Neuronal stem cell (in vitro differentiated cells): Measurements from ENCODE around the gene CDH26.

Experiments used
- DNase-seq: peaks from one replicate; pipeline ENCODE4 v3.0.0-alpha.2; 2013; ENCODE audit warnings: low spot score
- H2AFZ ChIP-seq: one replicate; pipeline ENCODE4 v1.6.1; 2013; ENCODE audit warnings: mild to moderate bottlenecking, low read length, inconsistent platforms
- H2AK5ac ChIP-seq: 2 replicates; pipeline ENCODE4 v1.6.1; 2013; ENCODE audit warnings: low read depth, mild to moderate bottlenecking, inconsistent platforms, low read length, moderate library complexity, mixed read lengths
- H2BK120ac ChIP-seq: 2 replicates; pipeline ENCODE4 v1.6.1; 2013; ENCODE audit warnings: low read depth, mild to moderate bottlenecking, inconsistent platforms, low read length, moderate library complexity, mixed read lengths
- H2BK12ac ChIP-seq: one replicate; pipeline ENCODE4 v1.6.1; 2013; ENCODE audit warnings: low read length, inconsistent platforms
- H2BK15ac ChIP-seq: 2 replicates; pipeline ENCODE4 v1.6.1; 2013; ENCODE audit warnings: mild to moderate bottlenecking, low read length, inconsistent platforms, mixed read lengths
- H2BK5ac ChIP-seq: one replicate; pipeline ENCODE4 v1.6.1; 2013; ENCODE audit warnings: inconsistent platforms, mild to moderate bottlenecking, low read length, moderate library complexity
- H3K14ac ChIP-seq: one replicate; pipeline ENCODE4 v1.6.1; 2013; ENCODE audit warnings: low read length, inconsistent platforms
- H3K18ac ChIP-seq: 2 replicates; pipeline ENCODE4 v1.6.1; 2013; ENCODE audit warnings: low read length, inconsistent platforms
- H3K23ac ChIP-seq: 2 replicates; pipeline ENCODE4 v1.6.1; 2013; ENCODE audit warnings: low read depth, mild to moderate bottlenecking, mixed read lengths, low read length, inconsistent platforms; ENCODE audit not compliant: poor library complexity
- H3K27ac ChIP-seq: replicated peaks from 3 replicates; pipeline ENCODE4 v1.5.1; 2013; ENCODE audit warnings: low read length, inconsistent platforms
- H3K27me3 ChIP-seq, 3 experiments: 2 replicates each; pipeline ENCODE4 v1.6.1; 2013; ENCODE audit warnings: low read length in 3 of 3, mild to moderate bottlenecking in 2 of 3, inconsistent platforms in 1 of 3, low read depth in 1 of 3, mixed read lengths in 1 of 3, moderate library complexity in 1 of 3; ENCODE audit not compliant: control insufficient read depth in 3 of 3, insufficient read depth in 3 of 3
- H3K36me3 ChIP-seq, 2 donors: replicated peaks in 1 of 2; 2 replicates each; pipeline ENCODE4 v1.6.1; 2013; ENCODE audit warnings: low read length in 2 of 2; ENCODE audit not compliant: control insufficient read depth in 2 of 2, insufficient read depth in 2 of 2
- H3K4ac ChIP-seq: 2 replicates; pipeline ENCODE4 v1.6.1; 2013; ENCODE audit warnings: inconsistent platforms, mild to moderate bottlenecking, low read length, moderate library complexity
- H3K4me1 ChIP-seq, 2 donors: 1 replicate in 1 of 2; 2 replicates in 1 of 2; pipeline ENCODE4 v1.6.1; 2013; ENCODE audit warnings: low read length in 2 of 2, low read depth in 1 of 2; ENCODE audit not compliant: control insufficient read depth in 2 of 2, insufficient read depth in 1 of 2
- H3K4me2 ChIP-seq: one replicate; pipeline ENCODE4 v1.6.1; 2013; ENCODE audit warnings: mild to moderate bottlenecking, low read length, inconsistent platforms; ENCODE audit not compliant: insufficient read depth, poor library complexity, severe bottlenecking
- H3K4me3 ChIP-seq, 2 donors: 2 replicates each; pipeline ENCODE4 v1.5.1; 2013; ENCODE audit warnings: low read length in 2 of 2, mild to moderate bottlenecking in 2 of 2, inconsistent platforms in 1 of 2, moderate library complexity in 1 of 2
- H3K79me1 ChIP-seq: one replicate; pipeline ENCODE4 v1.6.1; 2013; ENCODE audit warnings: low read depth, mild to moderate bottlenecking, inconsistent platforms, low read length, moderate library complexity
- H3K9ac ChIP-seq: one replicate; pipeline ENCODE4 v1.6.1; 2013; ENCODE audit warnings: mild to moderate bottlenecking, low read depth, low read length, inconsistent platforms; ENCODE audit not compliant: poor library complexity
- H3K9me3 ChIP-seq, 2 donors: replicated peaks in 1 of 2; 2 replicates each; pipeline versions ENCODE3 to v1.6.1; 2013; ENCODE audit warnings: low read length in 2 of 2, mild to moderate bottlenecking in 2 of 2, inconsistent platforms in 1 of 2, low read depth in 1 of 2, mixed read lengths in 1 of 2, moderate library complexity in 1 of 2; ENCODE audit not compliant: control insufficient read depth in 2 of 2, insufficient read depth in 1 of 2
- H4K8ac ChIP-seq: one replicate; pipeline ENCODE4 v1.6.1; 2013; ENCODE audit warnings: low read depth, mild to moderate bottlenecking, inconsistent platforms, low read length, moderate library complexity
- H4K91ac ChIP-seq: one replicate; pipeline ENCODE4 v1.6.1; 2013; ENCODE audit warnings: low read length, low read depth, mild to moderate bottlenecking, inconsistent platforms; ENCODE audit not compliant: poor library complexity
- WGBS, 2 donors: extraction: QIAGEN DNeasy Blood & Tissue Kit; methylation state at CpG; one replicate each; pipeline ENCODE4 v1.1.7; 2013; ENCODE audit warnings: missing lambda C conversion rate in 2 of 2, mixed read lengths in 1 of 2; ENCODE audit not compliant: insufficient read length in 2 of 2, insufficient replicate concordance in 1 of 2; ENCODE audit errors: extremely low coverage in 2 of 2; 5-methylcytosine and 5-hydroxymethylcytosine counted together

The CDH26 gene

DNA sequence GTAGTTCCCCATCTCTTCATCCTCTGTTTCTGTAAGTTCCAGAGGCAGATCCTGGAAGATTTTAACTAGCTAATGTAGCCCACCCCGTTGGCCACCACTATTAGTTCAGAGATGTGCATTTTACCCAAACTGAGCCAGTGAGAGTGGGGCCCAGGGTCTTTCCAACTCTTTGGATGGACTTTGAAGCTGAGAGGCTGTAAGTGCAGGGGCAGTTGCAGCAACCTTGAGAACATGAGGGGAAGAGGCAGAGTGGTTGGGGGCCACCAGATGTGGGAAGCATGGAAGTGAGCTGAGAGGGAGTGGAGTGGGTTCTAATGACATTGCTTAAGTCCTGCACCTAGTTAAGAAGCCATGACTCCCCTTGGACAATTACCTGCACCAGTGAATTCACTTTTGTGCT, 72.2 kb downstream of the CDH26 start:
- WGBS, 2 donors = no CpG with 5 or more reads among the region's 1 CpG

GRCh38 chr20:60031107-60031506, 72.9 kb downstream of the CDH26 start:
- H3K23ac ChIP-seq = no peak overlapping the region
- no peak overlapping the region for H3K4me3 ChIP-seq
- H3K36me3 ChIP-seq = no peaks in the 10 kb centered on the region
- no peak overlapping the region for H3K9ac ChIP-seq
- H3K79me1 ChIP-seq = no peaks in the 10 kb centered on the region
- H2BK15ac ChIP-seq = no peak overlapping the region
- H3K18ac ChIP-seq = no peak overlapping the region
- no peak overlapping the region for H3K4me2 ChIP-seq
- H2BK120ac ChIP-seq = no peak overlapping the region
- H3K4me1 ChIP-seq = peaks cover 8 to 11% of the 10 kb centered on the region in 2 donors
- H4K8ac ChIP-seq = no peak overlapping the region
- H2BK12ac ChIP-seq = no peak overlapping the region
- no peak for DNase-seq
- peaks cover 0 to 5% of the 10 kb centered on the region in 2 donors for H3K9me3 ChIP-seq
- H2BK5ac ChIP-seq = no peak overlapping the region
- H3K14ac ChIP-seq = no peak overlapping the region
- no peak overlapping the region for H3K27ac ChIP-seq
- no peak overlapping the region for H2AFZ ChIP-seq
- H2AK5ac ChIP-seq = no peak overlapping the region
- H4K91ac ChIP-seq = no peak overlapping the region
- H3K27me3 ChIP-seq = no peaks in the 10 kb centered on the region
- no CpG with 5 or more reads among the region's 9 CpGs for WGBS, 2 donors
- no peak overlapping the region for H3K4ac ChIP-seq

More for the DNA sequence above, 72.2 kb downstream of the CDH26 start:
- H4K91ac ChIP-seq = no peak overlapping the region
- no peak overlapping the region for H3K4me2 ChIP-seq
- no peak overlapping the region for H3K27ac ChIP-seq
- H3K4me1 ChIP-seq = peaks cover 8 to 11% of the 10 kb centered on the region in 2 donors
- H3K27me3 ChIP-seq = no peaks in the 10 kb centered on the region
- DNase-seq = no peak
- no peak overlapping the region for H2BK5ac ChIP-seq
- H3K23ac ChIP-seq = no peak overlapping the region
- H4K8ac ChIP-seq = no peak overlapping the region
- peaks cover 0 to 4% of the 10 kb centered on the region in 2 donors for H3K9me3 ChIP-seq
- H2AFZ ChIP-seq = no peak overlapping the region
- H2BK120ac ChIP-seq = no peak overlapping the region
- H2AK5ac ChIP-seq = no peak overlapping the region
- H3K18ac ChIP-seq = no peak overlapping the region
- no peak overlapping the region for H2BK12ac ChIP-seq
- H3K14ac ChIP-seq = no peak overlapping the region
- H3K4me3 ChIP-seq = no peak overlapping the region
- H3K9ac ChIP-seq = no peak overlapping the region
- no peak overlapping the region for H2BK15ac ChIP-seq
- H3K36me3 ChIP-seq = no peaks in the 10 kb centered on the region
- H3K4ac ChIP-seq = no peak overlapping the region
- no peaks in the 10 kb centered on the region for H3K79me1 ChIP-seq

DNA sequence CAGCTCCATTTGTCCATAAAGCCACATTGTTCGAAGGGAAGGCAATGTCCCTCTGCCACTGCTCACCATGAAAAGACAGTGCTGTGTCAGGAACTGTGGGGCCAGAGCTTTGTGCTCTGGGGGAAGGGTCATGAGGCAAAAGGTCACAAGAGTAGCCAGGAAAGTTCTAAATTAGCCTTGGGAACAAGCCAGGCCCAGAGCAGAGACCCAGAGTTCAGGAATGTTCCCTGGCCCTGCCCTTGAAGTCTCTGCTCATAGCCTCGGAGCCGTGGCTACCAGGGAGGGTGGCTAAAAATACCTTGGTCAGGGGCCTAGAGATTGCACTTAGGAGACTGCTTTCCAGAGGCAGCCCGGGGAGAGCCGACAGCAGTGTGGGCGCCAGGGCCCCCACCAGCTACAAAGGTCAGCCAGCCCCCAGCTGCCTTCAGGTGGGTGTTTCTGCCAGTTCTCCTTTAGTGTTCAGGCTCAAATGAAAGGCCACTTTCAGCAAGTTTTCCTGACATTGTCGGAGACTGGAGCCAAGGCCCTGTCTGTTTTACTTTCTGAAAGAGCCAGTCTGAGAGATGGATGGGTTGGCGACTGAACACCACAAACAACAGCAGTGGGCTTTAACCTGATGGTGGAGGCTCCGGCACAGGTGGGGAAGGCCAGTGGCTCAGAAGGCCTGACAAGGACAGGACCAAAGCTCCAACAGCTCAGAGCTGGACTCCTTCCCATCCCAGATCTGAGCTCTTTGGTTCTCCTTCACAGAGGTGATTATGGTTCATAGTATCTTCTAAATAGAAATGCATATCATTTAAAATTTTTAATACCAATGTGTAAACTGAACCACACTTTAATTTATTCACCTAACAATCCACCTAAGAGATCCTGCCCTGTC, 76.2 kb downstream of the CDH26 start:
- Histone ChIP-seq H4K8ac (no peak overlapping the region), H3K14ac (no peak overlapping the region), H3K9me3 (peaks cover 0 to 2% of the 10 kb centered on the region in 2 donors), H3K18ac (peak overlapping the region; percentile 15), H3K36me3 (no peaks in the 10 kb centered on the region), H3K79me1 (no peaks in the 10 kb centered on the region), H3K9ac (no peak overlapping the region), H3K27me3 (peaks cover 0 to 2% (median 0%) of the 10 kb centered on the region in 3 experiments), H3K27ac (no peak overlapping the region), H4K91ac (no peak overlapping the region), H3K4me1 (peaks cover 8 to 11% of the 10 kb centered on the region in 2 donors), H3K4me3 (no peak overlapping the region), H3K23ac (no peak overlapping the region), H3K4me2 (no peak overlapping the region), H2BK15ac (no peak overlapping the region), H2BK120ac (no peak overlapping the region), H2AFZ (no peak overlapping the region), H2BK12ac (no peak overlapping the region), H2AK5ac (no peak overlapping the region), H2BK5ac (no peak overlapping the region), H3K4ac (no peak overlapping the region)
- peak; percentile 6 for DNase-seq
- WGBS, 2 donors = no CpG with 5 or more reads among the region's 9 CpGs

DNA sequence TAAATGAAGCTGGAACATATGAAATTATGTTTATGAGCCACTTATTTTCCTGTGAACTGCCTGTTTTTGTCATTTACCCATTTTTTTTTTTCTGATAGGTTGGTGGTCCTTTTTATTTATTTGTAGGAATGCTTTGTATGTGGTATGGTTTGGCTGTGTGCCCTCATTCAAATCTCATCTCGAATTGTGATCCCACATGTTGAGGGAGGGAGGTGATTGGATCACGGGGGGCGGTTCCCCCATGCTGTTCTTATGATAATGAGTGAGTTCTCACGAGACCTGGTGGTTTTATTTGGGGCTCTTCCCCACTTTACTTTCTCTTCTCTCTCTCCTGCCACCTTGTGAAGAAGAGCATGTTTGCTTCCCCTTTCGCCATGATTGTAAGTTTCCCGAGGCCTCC, 77.3 kb downstream of the CDH26 start:
- no peak overlapping the region for H3K14ac ChIP-seq
- no peak overlapping the region for H2BK12ac ChIP-seq
- H3K27ac ChIP-seq = no peak overlapping the region
- no peak for DNase-seq
- no peak overlapping the region for H2BK5ac ChIP-seq
- no peak overlapping the region for H4K91ac ChIP-seq
- no peaks in the 10 kb centered on the region for H3K36me3 ChIP-seq
- H3K79me1 ChIP-seq = no peaks in the 10 kb centered on the region
- no peak overlapping the region for H3K4me3 ChIP-seq
- no peak overlapping the region for H3K4me2 ChIP-seq
- H3K4ac ChIP-seq = no peak overlapping the region
- H2BK120ac ChIP-seq = no peak overlapping the region
- no peak overlapping the region for H3K18ac ChIP-seq
- no peak overlapping the region for H2AK5ac ChIP-seq
- peaks cover 8 to 11% of the 10 kb centered on the region in 2 donors for H3K4me1 ChIP-seq
- H3K9me3 ChIP-seq = peaks cover 0 to 2% of the 10 kb centered on the region in 2 donors
- WGBS, 2 donors = no CpG with 5 or more reads among the region's 6 CpGs
- no peak overlapping the region for H4K8ac ChIP-seq
- peaks cover 0 to 2% (median 0%) of the 10 kb centered on the region in 3 experiments for H3K27me3 ChIP-seq
- H2BK15ac ChIP-seq = no peak overlapping the region
- H3K9ac ChIP-seq = no peak overlapping the region
- H2AFZ ChIP-seq = no peak overlapping the region
- no peak overlapping the region for H3K23ac ChIP-seq
